T-helper 2 cell treated with Interferon-gamma antibody and Interleukin-4, amounts not matched to agents 5 μg/mL and 100 μg/mL, for 36 hours (primary cell): ENCODE results near the gene IFI30.

Experiments
- DNase-seq: peaks from one replicate; pipeline ENCODE4 v3.0.0; 2021; ENCODE audit warnings: low spot score
- H3K27ac Mint-ChIP-seq: one replicate; pipeline ENCODE4 v1.8.0; 2021; ENCODE audit warnings: mild to moderate bottlenecking, mixed read lengths
- H3K27me3 Mint-ChIP-seq: one replicate; pipeline ENCODE4 v1.8.0; 2021; ENCODE audit warnings: low read depth, mixed read lengths
- H3K36me3 Mint-ChIP-seq: one replicate; pipeline ENCODE4 v1.8.0; 2021; ENCODE audit warnings: low read depth, mixed read lengths
- H3K4me1 Mint-ChIP-seq: one replicate; pipeline ENCODE4 v1.8.0; 2021; ENCODE audit warnings: low read depth, mixed read lengths
- H3K4me3 Mint-ChIP-seq: one replicate; pipeline ENCODE4 v1.8.0; 2022; ENCODE audit warnings: mild to moderate bottlenecking, moderate library complexity, mixed read lengths
- H3K9me3 Mint-ChIP-seq: one replicate; pipeline ENCODE4 v1.8.0; 2021; ENCODE audit warnings: mixed read lengths

Gene IFI30

DNA sequence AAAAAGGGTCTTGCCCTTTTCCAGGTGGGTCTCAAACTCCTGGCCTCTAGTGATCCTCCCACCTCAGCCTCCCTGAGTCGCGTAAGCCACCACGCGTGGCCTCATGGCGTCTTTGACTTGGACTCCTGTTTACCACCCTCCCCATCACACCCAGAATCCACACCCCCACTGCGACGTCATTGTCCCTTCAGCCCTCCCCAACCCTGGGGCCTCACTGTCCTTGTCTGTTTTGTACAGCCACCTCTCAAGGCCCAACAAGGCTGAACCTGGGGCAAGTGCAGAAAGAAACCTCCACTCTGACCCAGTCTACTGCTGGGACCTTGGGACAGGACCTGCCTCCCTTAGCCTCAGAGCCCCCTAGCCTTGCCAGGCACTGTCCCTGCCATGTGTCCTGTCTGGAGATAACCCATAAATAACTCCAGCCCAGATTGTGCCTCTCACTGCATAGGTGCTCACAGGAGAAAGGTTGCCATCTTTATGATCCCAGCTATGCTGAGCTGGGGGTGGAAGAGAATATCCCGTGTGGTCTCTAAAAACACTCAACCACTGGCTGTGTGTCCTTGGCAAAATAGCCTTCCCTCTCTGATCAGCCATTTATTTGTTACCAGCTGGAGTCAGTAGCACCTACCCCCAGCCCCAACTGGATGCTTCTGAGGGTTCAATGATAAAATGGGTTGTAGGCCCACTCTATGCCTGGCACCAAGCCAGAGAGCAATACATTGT is 1.8 kb upstream of the IFI30 start:
- H3K27ac Mint-ChIP-seq = peak overlapping the region; percentile 31
- H3K4me3 Mint-ChIP-seq = no peak overlapping the region
- no peaks in the 10 kb centered on the region for H3K27me3 Mint-ChIP-seq
- peaks cover 18% of the 10 kb centered on the region for H3K4me1 Mint-ChIP-seq
- no peak for DNase-seq
- H3K36me3 Mint-ChIP-seq = peaks cover 14% of the 10 kb centered on the region
- no peaks in the 10 kb centered on the region for H3K9me3 Mint-ChIP-seq

DNA sequence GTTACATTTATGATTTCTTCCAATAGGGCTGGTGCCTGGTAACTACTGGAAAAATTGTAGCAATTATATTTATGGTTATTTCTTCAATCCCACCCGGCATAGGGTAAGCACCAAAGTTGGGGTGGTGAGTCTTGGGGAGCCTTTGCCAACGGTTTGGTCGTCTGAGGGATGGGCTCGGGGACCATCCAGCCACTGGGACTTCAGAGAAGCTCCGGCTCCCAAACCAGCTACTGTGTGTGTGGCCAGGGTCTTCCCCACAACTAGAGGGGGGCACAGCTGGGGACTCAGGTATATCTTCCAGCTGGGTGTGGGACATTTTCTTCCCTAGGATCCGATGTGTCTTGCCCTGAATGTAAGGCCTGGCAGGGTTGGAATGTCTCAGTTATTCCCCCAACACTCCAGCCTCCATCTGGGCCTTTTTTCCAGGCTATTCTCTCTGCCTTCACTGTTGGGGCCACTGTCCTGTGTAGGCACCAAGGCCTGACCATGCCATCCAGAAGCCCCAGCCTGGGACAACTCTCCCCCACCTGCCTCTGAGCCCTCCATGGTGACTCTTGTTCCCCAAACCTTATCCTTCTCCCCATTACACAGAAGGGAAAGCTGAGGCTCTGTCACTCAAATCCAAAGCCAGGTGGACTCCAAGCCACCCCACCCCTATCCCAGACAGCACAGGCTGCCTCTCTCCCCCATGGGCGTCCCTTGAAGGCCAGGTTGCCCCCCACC is 1.1 kb upstream of the IFI30 start:
- Mint-ChIP-seq H3K4me1 (peaks cover 18% of the 10 kb centered on the region), H3K27me3 (no peaks in the 10 kb centered on the region), H3K4me3 (peak overlapping the region; percentile 29), H3K27ac (peak overlapping the region; percentile 45), H3K9me3 (no peaks in the 10 kb centered on the region), H3K36me3 (peaks cover 12% of the 10 kb centered on the region)
- DNase-seq = no peak

DNA sequence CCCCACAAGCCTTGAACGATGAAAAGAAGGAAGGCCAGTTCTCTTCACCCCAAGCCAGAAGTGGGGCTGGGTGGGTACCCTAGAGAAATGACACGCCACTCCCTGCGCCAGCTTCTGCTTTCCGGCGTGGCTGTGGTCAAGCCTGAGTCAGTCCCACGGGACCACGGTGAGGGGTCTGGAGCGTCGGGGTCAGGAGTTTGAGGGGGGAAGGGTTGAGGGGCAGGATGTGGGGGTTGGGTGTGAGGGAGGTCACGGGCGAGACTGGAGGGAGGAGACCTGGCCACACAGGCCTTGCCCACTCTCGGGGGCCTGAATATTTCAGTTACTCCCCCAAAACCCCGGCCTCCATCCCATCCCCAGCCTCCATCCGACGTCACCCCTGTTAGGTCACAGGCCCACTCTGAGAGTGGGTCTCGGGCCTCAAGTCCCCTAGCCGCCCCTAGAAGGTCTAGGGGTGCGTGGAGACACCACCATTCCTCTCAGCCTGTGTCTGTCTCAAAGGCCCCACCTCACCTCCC is 500 bp upstream of the IFI30 start:
- H3K9me3 Mint-ChIP-seq = no peaks in the 10 kb centered on the region
- H3K36me3 Mint-ChIP-seq = peaks cover 13% of the 10 kb centered on the region
- H3K27ac Mint-ChIP-seq = peak overlapping the region; percentile 78
- H3K4me3 Mint-ChIP-seq = peak overlapping the region; percentile 89
- H3K27me3 Mint-ChIP-seq = no peaks in the 10 kb centered on the region
- no peak for DNase-seq
- peaks cover 18% of the 10 kb centered on the region for H3K4me1 Mint-ChIP-seq

GRCh38 chr19:18174983-18175382 is 1.4 kb downstream of the IFI30 start:
- H3K36me3 Mint-ChIP-seq = peaks cover 17% of the 10 kb centered on the region
- H3K9me3 Mint-ChIP-seq = no peaks in the 10 kb centered on the region
- DNase-seq = no peak
- peak overlapping the region; percentile 89 for H3K4me3 Mint-ChIP-seq
- H3K4me1 Mint-ChIP-seq = peaks cover 18% of the 10 kb centered on the region
- H3K27me3 Mint-ChIP-seq = no peaks in the 10 kb centered on the region
- H3K27ac Mint-ChIP-seq = peak overlapping the region; percentile 20

DNA sequence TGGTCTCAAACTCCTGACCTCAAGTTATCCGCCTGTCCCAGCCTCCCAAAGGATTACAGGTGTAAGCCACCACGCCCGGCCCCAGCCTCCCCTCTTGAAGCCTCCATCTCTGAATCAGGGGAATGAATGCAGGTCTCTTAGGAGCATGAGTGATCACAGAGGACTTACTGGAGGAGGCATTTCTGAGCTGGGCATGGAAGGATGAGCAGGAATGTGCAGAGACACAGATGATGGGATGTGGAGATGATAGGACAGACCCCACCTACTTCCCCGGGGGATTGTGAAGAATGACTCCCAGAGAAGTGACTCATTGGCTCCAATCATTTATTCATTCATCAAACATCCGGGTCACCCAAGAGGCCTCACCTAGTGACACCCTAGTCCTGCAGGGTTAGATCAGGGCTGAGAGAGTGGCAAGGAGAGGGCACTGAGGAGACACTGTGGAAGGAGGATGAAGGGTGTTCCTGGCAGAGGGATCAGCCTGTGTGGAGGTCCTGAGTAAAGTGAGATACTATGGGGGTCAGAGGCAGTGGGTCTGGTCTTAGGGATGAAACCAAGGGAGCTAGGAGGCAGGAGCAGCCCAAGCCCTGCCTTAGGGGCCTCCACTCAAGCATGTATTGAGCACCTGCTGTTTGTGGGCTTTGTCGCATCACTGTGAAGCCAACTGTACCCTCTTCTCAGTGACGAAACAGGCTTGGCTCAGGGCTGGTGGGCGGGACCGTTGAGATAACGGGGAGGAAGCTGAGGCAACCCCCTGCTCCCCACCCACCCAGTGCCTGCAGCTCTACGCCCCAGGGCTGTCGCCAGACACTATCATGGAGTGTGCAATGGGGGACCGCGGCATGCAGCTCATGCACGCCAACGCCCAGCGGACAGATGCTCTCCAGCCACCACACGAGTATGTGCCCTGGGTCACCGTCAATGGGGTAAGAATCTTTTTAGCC is 3.0 kb downstream of the IFI30 start:
- Mint-ChIP-seq H3K9me3 (no peaks in the 10 kb centered on the region), H3K4me3 (no peak overlapping the region), H3K27ac (no peak overlapping the region), H3K4me1 (peaks cover 18% of the 10 kb centered on the region), H3K27me3 (no peaks in the 10 kb centered on the region), H3K36me3 (peaks cover 13% of the 10 kb centered on the region)
- no peak for DNase-seq

- H3K9me3 Mint-ChIP-seq = no peaks in the 10 kb centered on the region
- H3K27ac Mint-ChIP-seq = no peak overlapping the region
- H3K36me3 Mint-ChIP-seq = peaks cover 11% of the 10 kb centered on the region
- H3K27me3 Mint-ChIP-seq = no peaks in the 10 kb centered on the region
- no peak overlapping the region for H3K4me3 Mint-ChIP-seq
- peaks cover 4% of the 10 kb centered on the region for H3K4me1 Mint-ChIP-seq
- no peak for DNase-seq
Measured at GRCh38 chr19:18179957-18180356, 6.3 kb downstream of the IFI30 start.

DNA sequence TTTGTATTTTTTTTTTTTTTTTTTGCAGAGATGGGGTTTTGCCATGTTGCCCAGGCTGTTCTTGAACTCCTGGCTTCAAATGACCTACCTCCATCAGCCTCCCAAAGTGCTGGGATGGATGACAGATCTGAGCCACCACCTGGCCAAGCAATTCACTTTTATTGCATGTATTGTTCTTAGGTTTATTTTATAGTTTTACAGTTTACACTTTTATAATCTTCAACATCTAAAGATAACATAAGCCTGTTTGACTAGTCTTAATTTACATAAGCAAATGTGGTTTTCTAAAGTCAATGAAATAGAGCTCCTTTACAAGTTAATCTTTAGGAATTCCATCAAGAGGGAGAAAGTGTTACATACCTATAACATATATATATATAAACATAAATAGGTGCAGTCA is 9.9 kb downstream of the IFI30 start:
- Mint-ChIP-seq H3K9me3 (no peaks in the 10 kb centered on the region), H3K36me3 (peaks cover 4% of the 10 kb centered on the region), H3K27ac (no peak overlapping the region), H3K27me3 (no peaks in the 10 kb centered on the region), H3K4me1 (no peaks in the 10 kb centered on the region), H3K4me3 (no peak overlapping the region)
- no peak for DNase-seq

DNA sequence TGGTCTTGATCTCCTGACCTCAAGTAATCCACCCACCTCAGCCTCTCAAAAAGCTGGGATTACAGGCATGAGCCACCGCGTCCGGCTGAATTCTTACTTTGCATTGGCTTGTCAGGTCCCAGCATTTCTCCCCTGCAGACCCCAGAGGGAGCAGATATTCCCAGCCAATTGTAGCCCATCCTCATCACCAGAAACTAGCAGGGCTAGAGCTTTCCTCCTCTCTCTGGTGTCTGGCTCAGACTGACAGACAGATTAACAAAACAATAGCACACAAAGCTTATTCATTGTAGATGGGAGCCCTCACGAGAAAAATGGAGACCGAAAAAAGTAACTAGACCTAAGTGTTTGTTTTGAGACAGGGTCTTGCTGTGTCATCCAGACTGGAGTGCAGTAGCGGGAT is 11.9 kb downstream of the IFI30 start:
- Mint-ChIP-seq H3K27ac (no peak overlapping the region), H3K9me3 (no peaks in the 10 kb centered on the region), H3K36me3 (no peaks in the 10 kb centered on the region), H3K4me3 (no peak overlapping the region), H3K27me3 (no peaks in the 10 kb centered on the region), H3K4me1 (no peaks in the 10 kb centered on the region)
- no peak for DNase-seq

- Mint-ChIP-seq H3K36me3 (no peaks in the 10 kb centered on the region), H3K4me3 (no peak overlapping the region), H3K27ac (peak overlapping the region; percentile 31), H3K27me3 (no peaks in the 10 kb centered on the region), H3K4me1 (peaks cover 16% of the 10 kb centered on the region), H3K9me3 (no peaks in the 10 kb centered on the region)
- no peak for DNase-seq
Measured at GRCh38 chr19:18190278-18190677, 16.7 kb downstream of the IFI30 start.

DNA sequence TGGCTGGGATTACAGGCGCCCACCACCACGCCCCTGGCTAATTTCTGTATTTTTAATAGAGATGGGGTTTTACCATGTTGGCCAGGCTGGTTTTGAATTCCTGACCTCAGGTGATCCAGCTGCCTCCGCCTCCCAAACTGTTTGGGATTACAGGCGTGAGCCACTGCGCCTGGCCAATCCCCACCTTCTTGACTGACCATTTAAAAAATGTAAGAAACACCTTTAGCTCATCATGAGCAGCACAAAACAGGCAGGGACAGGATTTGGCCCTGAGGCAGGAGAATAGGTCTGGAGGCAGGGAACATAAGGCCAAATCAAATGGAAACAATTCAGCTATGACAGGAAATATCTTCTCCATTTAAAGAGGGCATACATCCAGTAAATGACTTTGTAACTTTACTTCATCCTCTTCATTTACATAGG is 18.0 kb downstream of the IFI30 start:
- Mint-ChIP-seq H3K27ac (peak overlapping the region; percentile 89), H3K27me3 (no peaks in the 10 kb centered on the region), H3K9me3 (no peaks in the 10 kb centered on the region), H3K4me3 (peak overlapping the region; percentile 83), H3K36me3 (no peaks in the 10 kb centered on the region), H3K4me1 (peaks cover 16% of the 10 kb centered on the region)
- no peak for DNase-seq

DNA sequence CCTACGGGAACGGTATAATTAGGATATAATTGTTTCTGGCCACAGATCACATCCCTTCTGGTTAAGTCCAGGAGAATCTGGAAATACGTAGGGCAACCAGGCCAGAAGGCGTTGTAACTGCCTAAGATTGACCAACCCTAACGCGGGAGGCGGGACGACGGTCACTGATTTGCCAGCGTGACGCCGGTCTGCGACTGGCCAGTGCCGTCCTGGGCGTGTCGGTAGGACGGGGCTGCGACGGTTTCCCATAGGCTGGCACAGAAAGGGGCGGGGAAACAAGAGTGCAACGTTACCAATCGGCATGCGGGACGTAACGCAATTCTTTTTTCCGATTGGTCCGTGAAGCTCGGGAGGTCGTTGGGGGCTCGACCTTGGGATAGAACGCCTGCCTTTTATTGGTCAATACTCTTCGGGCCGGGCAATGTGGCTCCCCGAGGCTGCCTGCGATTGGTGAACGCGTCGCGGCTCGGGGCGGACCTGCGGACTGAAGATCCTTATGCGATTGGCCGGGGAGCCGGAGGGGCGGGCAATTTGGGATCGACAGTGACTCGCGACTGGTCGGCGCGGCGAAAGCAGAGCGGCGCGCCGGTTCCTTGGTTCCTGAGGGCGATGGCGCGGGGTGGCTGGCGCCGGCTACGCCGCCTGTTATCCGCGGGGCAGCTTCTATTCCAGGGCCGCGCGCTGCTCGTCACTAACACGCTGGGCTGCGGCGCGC is 19.2 kb downstream of the IFI30 start, which contains the start of gene MPV17L2:
TSS of gene MPV17L2 (plus strand) at position 546 of the 715 bp plus-strand sequence. CDS start at position 610, 64 bp downstream.
- Mint-ChIP-seq H3K27ac (peak within 1 kb of the TSS; percentile 89), H3K4me1 (peaks cover 16% of the 10 kb centered on the region), H3K27me3 (no peaks in the 10 kb centered on the region), H3K36me3 (no peaks in the 10 kb centered on the region), H3K9me3 (no peaks in the 10 kb centered on the region), H3K4me3 (peak within 1 kb of the TSS; percentile 83)
- peak; percentile 99 for DNase-seq

GRCh38 chr19:18193388-18194180 is 20.0 kb downstream of the IFI30 start:
- no peaks in the 10 kb centered on the region for H3K27me3 Mint-ChIP-seq
- H3K36me3 Mint-ChIP-seq = peaks cover 5% of the 10 kb centered on the region
- peaks cover 16% of the 10 kb centered on the region for H3K4me1 Mint-ChIP-seq
- DNase-seq = no peak
- H3K9me3 Mint-ChIP-seq = no peaks in the 10 kb centered on the region
- H3K4me3 Mint-ChIP-seq = peak overlapping the region; percentile 83
- peak overlapping the region; percentile 89 for H3K27ac Mint-ChIP-seq
